ENCODE results near the gene SIGLEC15.
A peak's percentile ranks its signal among the peaks of the same experiment; 100 is the strongest.

SIGLEC15 gene

GRCh38 chr18:45825258-45826044 lies at the start of gene SIGLEC15:
Gene SIGLEC15 (plus strand): TSS chr18:45825675. CDS start chr18:45825729, 54 bp downstream.
- Histone ChIP-seq H3K9me3 (ENCODE audit: control insufficient read depth, low read length) (no peaks in the 10 kb centered on the region), H3K9ac (ENCODE audit: low read length) (no peak within 1 kb of the TSS), H3K4me3 (ENCODE audit: low read length) (no peak within 1 kb of the TSS), H3K27me3 (replicated peaks; ENCODE audit: control insufficient read depth, insufficient read depth, low read length) (no peaks in the 10 kb centered on the region), H3K36me3 (ENCODE audit: control insufficient read depth, insufficient read depth, low read length, severe bottlenecking) (no peaks in the 10 kb centered on the region), H3K4me1 (ENCODE audit: control insufficient read depth, insufficient read depth, low read length) (peaks cover 11% of the 10 kb centered on the region)
- DNase-seq (ENCODE audit: low read depth): no peak

DNA sequence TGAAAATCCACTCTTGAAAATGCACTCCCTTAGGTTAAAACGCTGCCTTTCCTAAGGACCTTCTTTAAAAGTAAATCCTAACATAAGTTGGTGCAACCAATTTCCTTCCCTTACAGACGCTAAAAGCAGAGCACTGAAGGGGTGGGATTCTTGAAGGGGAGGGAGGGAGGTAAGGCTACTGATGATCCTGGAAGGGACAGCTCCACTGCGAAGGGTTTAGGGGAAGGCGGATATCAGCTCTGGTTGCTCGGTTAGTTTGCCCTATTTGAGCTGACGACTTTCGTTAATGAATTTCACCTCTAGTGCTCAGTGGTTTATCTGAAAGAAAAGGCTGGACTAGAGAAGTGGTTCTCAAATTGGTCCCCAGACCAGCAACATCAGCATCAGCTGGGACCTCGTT lies 49.7 kb upstream of the SIGLEC15 start:
- peak overlapping the region; percentile 93 for H3K4me3 ChIP-seq (ENCODE audit: low read length)

GRCh38 chr18:45777393-45777792 lies 48.1 kb upstream of the SIGLEC15 start:
- H3K9me3 ChIP-seq (ENCODE audit: control insufficient read depth, low read length): no peaks in the 10 kb centered on the region
- H3K27me3 ChIP-seq (replicated peaks; ENCODE audit: control insufficient read depth, insufficient read depth, low read length): no peaks in the 10 kb centered on the region
- no peak overlapping the region for H3K4me3 ChIP-seq (ENCODE audit: low read length)
- peaks cover 50% of the 10 kb centered on the region for H3K4me1 ChIP-seq (ENCODE audit: control insufficient read depth, insufficient read depth, low read length)
- H3K9ac ChIP-seq (ENCODE audit: low read length): no peak overlapping the region
- DNase-seq (ENCODE audit: low read depth): peak; percentile 53
- H3K36me3 ChIP-seq (ENCODE audit: control insufficient read depth, insufficient read depth, low read length, severe bottlenecking): no peaks in the 10 kb centered on the region

More for the DNA sequence above, 49.7 kb upstream of the SIGLEC15 start:
- Histone ChIP-seq H3K36me3 (ENCODE audit: control insufficient read depth, insufficient read depth, low read length, severe bottlenecking) (no peaks in the 10 kb centered on the region), H3K9me3 (ENCODE audit: control insufficient read depth, low read length) (no peaks in the 10 kb centered on the region), H3K4me1 (ENCODE audit: control insufficient read depth, insufficient read depth, low read length) (peaks cover 50% of the 10 kb centered on the region), H3K9ac (ENCODE audit: low read length) (peak overlapping the region; percentile 98), H3K27me3 (replicated peaks; ENCODE audit: control insufficient read depth, insufficient read depth, low read length) (no peaks in the 10 kb centered on the region)
- no peak for DNase-seq (ENCODE audit: low read depth)

DNA sequence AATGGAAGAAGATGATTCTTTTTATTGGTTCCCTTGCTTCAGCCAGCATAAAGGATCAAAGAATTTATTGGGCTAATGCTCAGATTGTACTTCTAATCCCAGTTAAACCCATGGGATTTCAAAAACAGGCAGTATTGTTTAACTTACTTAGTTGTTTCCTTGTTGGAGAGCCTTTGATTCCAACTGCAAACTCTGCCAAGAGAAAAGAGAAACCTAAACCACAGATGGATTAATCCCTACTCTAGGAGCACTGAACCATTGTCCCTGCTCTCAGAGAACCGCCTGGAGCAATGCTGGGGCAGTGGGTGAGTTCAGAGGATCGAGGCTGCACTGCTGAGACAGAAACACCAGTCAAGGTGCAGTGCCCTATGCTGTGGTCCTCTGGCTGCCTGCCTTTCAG lies 44.9 kb upstream of the SIGLEC15 start:
- Histone ChIP-seq H3K36me3 (ENCODE audit: control insufficient read depth, insufficient read depth, low read length, severe bottlenecking) (no peaks in the 10 kb centered on the region), H3K27me3 (replicated peaks; ENCODE audit: control insufficient read depth, insufficient read depth, low read length) (no peaks in the 10 kb centered on the region), H3K4me3 (ENCODE audit: low read length) (no peak overlapping the region), H3K9ac (ENCODE audit: low read length) (no peak overlapping the region), H3K4me1 (ENCODE audit: control insufficient read depth, insufficient read depth, low read length) (peaks cover 52% of the 10 kb centered on the region), H3K9me3 (ENCODE audit: control insufficient read depth, low read length) (no peaks in the 10 kb centered on the region)
- peak; percentile 69 for DNase-seq (ENCODE audit: low read depth)

GRCh38 chr18:45782662-45783061 lies 42.8 kb upstream of the SIGLEC15 start:
- Histone ChIP-seq H3K4me3 (ENCODE audit: low read length) (no peak overlapping the region), H3K36me3 (ENCODE audit: control insufficient read depth, insufficient read depth, low read length, severe bottlenecking) (no peaks in the 10 kb centered on the region), H3K4me1 (ENCODE audit: control insufficient read depth, insufficient read depth, low read length) (peaks cover 38% of the 10 kb centered on the region), H3K27me3 (replicated peaks; ENCODE audit: control insufficient read depth, insufficient read depth, low read length) (no peaks in the 10 kb centered on the region), H3K9ac (ENCODE audit: low read length) (no peak overlapping the region), H3K9me3 (ENCODE audit: control insufficient read depth, low read length) (no peaks in the 10 kb centered on the region)
- no peak for DNase-seq (ENCODE audit: low read depth)

- DNase-seq (ENCODE audit: low read depth): peak; percentile 48
- Histone ChIP-seq H3K9me3 (ENCODE audit: control insufficient read depth, low read length) (no peaks in the 10 kb centered on the region), H3K36me3 (ENCODE audit: control insufficient read depth, insufficient read depth, low read length, severe bottlenecking) (no peaks in the 10 kb centered on the region)
These were observed 42.1 kb upstream of the SIGLEC15 start for GRCh38 chr18:45783097-45784075.

DNA sequence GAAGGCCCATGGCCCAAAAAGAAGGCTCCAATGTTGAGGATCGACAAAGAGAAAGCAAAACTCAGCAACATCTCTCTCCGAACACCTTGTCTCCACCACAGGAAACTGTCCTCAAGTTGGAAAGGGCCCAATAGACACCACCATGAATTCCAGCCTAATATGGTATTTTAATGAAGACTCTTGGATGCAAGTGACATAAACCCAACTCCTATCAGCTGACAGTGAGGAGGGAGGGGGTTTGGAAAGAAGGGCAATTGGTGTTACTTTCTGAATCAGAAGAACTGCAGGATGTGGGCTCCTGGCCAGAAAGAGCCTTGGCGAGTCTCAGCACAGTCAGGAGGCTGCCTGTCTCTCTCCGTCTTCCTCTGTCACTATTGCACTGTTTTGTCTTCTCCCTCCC lies 40.3 kb upstream of the SIGLEC15 start:
- Histone ChIP-seq H3K4me3 (ENCODE audit: low read length) (no peak overlapping the region), H3K4me1 (ENCODE audit: control insufficient read depth, insufficient read depth, low read length) (peaks cover 24% of the 10 kb centered on the region), H3K27me3 (replicated peaks; ENCODE audit: control insufficient read depth, insufficient read depth, low read length) (no peaks in the 10 kb centered on the region), H3K9me3 (ENCODE audit: control insufficient read depth, low read length) (no peaks in the 10 kb centered on the region), H3K36me3 (ENCODE audit: control insufficient read depth, insufficient read depth, low read length, severe bottlenecking) (no peaks in the 10 kb centered on the region), H3K9ac (ENCODE audit: low read length) (no peak overlapping the region)
- no peak for DNase-seq (ENCODE audit: low read depth)

More at GRCh38 chr18:45783097-45784075, 42.1 kb upstream of the SIGLEC15 start:
- Histone ChIP-seq H3K4me3 (ENCODE audit: low read length) (peak overlapping the region; percentile 13), H3K4me1 (ENCODE audit: control insufficient read depth, insufficient read depth, low read length) (peaks cover 34% of the 10 kb centered on the region), H3K27me3 (replicated peaks; ENCODE audit: control insufficient read depth, insufficient read depth, low read length) (no peaks in the 10 kb centered on the region), H3K9ac (ENCODE audit: low read length) (no peak overlapping the region)

DNA sequence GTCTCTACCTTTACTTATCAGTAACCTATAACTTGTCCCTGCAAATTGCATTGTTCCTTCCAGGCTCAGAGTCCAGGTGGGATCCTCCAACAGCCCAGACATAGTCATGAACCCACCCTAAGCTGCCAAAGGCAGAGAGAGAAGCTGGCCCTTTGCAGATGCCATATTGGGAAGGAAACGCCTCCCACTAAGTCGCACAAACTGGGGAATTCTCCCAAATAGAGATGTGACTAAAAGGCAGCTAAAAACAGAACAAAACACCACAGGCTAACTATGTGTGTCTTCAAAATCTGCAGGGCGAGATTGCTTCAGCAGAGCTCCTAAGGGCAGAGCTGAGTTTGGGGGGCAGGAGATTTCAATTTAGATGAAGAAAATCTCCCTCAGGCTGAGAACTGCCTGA lies 38.5 kb upstream of the SIGLEC15 start:
- no peak overlapping the region for H3K9ac ChIP-seq (ENCODE audit: low read length)
- no peaks in the 10 kb centered on the region for H3K9me3 ChIP-seq (ENCODE audit: control insufficient read depth, low read length)
- H3K4me3 ChIP-seq (ENCODE audit: low read length): no peak overlapping the region
- no peak for DNase-seq (ENCODE audit: low read depth)
- H3K27me3 ChIP-seq (replicated peaks; ENCODE audit: control insufficient read depth, insufficient read depth, low read length): no peaks in the 10 kb centered on the region
- no peaks in the 10 kb centered on the region for H3K36me3 ChIP-seq (ENCODE audit: control insufficient read depth, insufficient read depth, low read length, severe bottlenecking)
- H3K4me1 ChIP-seq (ENCODE audit: control insufficient read depth, insufficient read depth, low read length): peaks cover 20% of the 10 kb centered on the region

GRCh38 chr18:45787346-45787745 lies 38.1 kb upstream of the SIGLEC15 start:
- H3K27me3 ChIP-seq (replicated peaks; ENCODE audit: control insufficient read depth, insufficient read depth, low read length): no peaks in the 10 kb centered on the region
- H3K9ac ChIP-seq (ENCODE audit: low read length): no peak overlapping the region
- H3K4me1 ChIP-seq (ENCODE audit: control insufficient read depth, insufficient read depth, low read length): peaks cover 20% of the 10 kb centered on the region
- no peaks in the 10 kb centered on the region for H3K9me3 ChIP-seq (ENCODE audit: control insufficient read depth, low read length)
- no peak for DNase-seq (ENCODE audit: low read depth)
- no peaks in the 10 kb centered on the region for H3K36me3 ChIP-seq (ENCODE audit: control insufficient read depth, insufficient read depth, low read length, severe bottlenecking)
- H3K4me3 ChIP-seq (ENCODE audit: low read length): no peak overlapping the region

DNA sequence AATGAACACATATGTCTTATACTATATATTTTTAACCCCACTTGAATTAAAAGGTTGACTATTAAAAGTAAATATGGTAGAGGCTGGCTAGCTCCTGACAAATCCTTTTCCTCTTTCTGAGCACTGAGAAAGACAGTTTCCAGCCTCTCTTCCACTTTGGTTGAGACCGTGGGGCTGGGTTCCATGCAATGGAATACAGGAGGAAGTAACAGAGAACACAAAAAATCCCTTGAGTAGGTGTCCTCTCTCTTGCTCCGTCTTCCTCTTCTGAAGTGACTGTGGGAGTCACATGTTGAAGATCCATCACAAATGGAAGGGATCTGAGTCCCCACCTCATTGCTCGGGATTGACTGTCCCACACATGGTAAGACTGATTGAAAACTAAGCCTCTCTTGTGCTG lies 36.6 kb upstream of the SIGLEC15 start:
- no peak overlapping the region for H3K9ac ChIP-seq (ENCODE audit: low read length)
- peaks cover 20% of the 10 kb centered on the region for H3K4me1 ChIP-seq (ENCODE audit: control insufficient read depth, insufficient read depth, low read length)
- no peaks in the 10 kb centered on the region for H3K9me3 ChIP-seq (ENCODE audit: control insufficient read depth, low read length)
- no peaks in the 10 kb centered on the region for H3K36me3 ChIP-seq (ENCODE audit: control insufficient read depth, insufficient read depth, low read length, severe bottlenecking)
- no peak overlapping the region for H3K4me3 ChIP-seq (ENCODE audit: low read length)
- no peaks in the 10 kb centered on the region for H3K27me3 ChIP-seq (replicated peaks; ENCODE audit: control insufficient read depth, insufficient read depth, low read length)
- no peak for DNase-seq (ENCODE audit: low read depth)
